ENCODE measurements around the gene CAMSAP3.

GRCh38 chr19:7617735-7618134 is 22.1 kb downstream of the CAMSAP3 start:
- TF ChIP-seq, protein P1, sequence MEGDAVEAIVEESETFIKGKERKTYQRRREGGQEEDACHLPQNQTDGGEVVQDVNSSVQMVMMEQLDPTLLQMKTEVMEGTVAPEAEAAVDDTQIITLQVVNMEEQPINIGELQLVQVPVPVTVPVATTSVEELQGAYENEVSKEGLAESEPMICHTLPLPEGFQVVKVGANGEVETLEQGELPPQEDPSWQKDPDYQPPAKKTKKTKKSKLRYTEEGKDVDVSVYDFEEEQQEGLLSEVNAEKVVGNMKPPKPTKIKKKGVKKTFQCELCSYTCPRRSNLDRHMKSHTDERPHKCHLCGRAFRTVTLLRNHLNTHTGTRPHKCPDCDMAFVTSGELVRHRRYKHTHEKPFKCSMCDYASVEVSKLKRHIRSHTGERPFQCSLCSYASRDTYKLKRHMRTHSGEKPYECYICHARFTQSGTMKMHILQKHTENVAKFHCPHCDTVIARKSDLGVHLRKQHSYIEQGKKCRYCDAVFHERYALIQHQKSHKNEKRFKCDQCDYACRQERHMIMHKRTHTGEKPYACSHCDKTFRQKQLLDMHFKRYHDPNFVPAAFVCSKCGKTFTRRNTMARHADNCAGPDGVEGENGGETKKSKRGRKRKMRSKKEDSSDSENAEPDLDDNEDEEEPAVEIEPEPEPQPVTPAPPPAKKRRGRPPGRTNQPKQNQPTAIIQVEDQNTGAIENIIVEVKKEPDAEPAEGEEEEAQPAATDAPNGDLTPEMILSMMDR (IDR thresholded peaks at IDR 0.05): no peak
- TF ChIP-seq POLR2A (IDR thresholded peaks at IDR 0.05): no peak

Measured in body of pancreas (tissue), 4 donors.